GM19240 (cell line): ENCODE results near the gene HTRA2.
"Not testable (repeated sequence)": the region's sequence is repeated elsewhere in the genome, so short reads cannot be mapped to it uniquely, and the experiment has no call there.

ENCODE experiments used
- DNase-seq: peaks from one replicate; pipeline ENCODE4 v3.0.0; 2011; ENCODE audit warnings: low spot score; ENCODE audit not compliant: insufficient read length

HTRA2 gene

DNA sequence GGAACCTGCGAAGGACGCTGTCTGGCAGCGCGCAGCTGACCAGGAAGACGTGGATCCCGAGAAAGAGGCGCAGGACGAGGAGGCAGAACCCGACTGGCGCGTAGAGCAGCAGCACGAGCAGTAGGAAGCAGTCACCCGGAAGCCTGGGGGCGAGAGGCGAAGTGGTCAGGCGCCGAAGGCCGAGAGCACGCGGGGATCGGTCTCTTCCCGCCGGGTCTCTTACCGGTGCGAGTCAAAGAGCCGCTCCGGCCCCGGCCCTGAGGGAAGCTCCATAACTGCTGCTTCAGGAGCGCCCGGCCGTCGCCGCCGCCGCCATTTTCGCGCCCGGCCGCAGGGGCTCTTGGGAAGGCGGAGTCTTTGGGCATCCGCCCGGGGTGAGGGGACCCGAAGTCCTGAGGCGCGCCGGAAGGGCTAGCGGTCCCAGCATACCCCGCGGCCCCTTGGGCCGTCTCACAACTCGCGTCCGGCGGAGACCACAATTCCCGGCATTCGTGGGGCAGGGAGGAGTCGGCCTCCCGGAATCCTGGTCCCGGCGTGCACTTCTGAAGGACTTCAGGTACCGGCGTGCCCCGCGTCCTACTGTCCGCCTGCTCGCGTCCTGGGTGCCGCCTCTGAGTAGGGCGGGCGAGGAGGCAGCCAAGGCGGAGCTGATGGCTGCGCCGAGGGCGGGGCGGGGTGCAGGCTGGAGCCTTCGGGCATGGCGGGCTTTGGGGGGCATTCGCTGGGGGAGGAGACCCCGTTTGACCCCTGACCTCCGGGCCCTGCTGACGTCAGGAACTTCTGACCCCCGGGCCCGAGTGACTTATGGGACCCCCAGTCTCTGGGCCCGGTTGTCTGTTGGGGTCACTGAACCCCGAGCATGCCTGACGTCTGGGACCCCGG lies at the start of gene HTRA2, which contains the start of gene AUP1:
Gene HTRA2 (plus strand): TSS at position 577 of the 882 bp plus-strand sequence. CDS start 74 bp downstream, at position 651.
Gene AUP1 (minus strand): TSS at position 350 of the 882 bp plus-strand sequence. CDS start 77 bp downstream, at position 273.
- peak; percentile 96 for DNase-seq

DNA sequence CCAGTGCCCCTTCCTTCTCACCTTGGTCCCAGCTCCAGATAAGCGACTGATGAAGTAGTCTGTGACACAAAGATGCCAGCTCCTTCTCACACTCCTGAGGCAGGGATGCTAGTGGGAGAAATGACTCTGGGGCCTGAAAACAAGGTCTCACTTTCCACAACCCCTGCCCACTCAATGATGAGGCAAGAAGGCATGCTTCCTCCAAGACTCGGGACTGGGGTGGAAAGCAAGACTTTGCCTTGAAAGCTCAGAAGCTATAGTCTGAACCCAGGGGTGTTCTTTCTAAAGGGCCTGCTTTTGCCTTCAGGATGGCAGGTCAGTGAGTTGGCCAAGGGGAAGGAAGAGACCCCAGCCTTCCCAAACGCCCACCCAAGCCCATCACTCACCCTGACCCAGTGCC lies 48.3 kb upstream of the HTRA2 start:
- no peak for DNase-seq

DNA sequence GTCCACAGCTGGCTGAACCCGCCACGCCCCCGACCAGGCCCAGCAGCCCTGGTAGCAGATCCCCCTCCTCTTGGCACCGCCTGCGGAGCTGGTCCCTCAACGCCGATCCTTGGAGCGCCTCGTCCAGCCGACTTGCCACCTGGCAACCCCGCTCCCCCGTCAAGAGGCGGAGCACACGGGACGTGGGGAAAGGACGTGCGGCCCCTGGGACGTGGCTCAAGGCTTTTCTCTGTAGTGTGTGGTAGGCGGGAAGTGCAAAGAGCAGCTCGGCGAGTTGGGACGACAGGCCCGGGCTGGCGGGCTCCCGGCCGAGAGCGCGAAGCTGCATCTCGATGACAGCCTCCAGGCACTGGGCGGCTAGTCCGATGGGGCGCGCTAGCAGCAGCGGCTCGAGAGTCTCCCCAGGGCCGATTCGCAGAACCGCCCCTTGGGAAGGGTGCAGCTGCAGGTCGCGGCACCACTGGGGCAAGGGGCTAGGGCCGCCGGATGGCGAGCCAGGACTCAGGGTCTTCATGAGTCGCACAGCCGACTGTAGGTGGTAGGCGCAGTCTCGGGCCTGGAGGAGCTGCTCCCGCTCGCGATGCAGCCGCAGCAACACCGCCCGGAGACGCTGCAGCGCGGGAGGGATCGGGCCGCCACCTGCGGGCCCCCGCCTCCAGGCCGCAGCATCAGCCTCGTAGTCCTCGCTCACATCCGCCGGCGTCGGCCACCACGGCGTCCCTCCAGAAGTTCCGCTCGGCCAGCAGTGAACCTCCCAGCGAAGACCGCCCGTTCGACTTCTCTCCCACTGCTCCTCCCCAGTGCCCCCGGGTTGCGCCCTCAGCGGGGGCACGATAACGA lies 47.6 kb upstream of the HTRA2 start:
- DNase-seq: no peak

- DNase-seq: peak; percentile 89
Measured at GRCh38 chr2:74482801-74483674, 46.7 kb upstream of the HTRA2 start, which contains the start of the genes CCDC142 and TTC31. CCDC142 (minus strand) TSS chr2:74482998; CDS start chr2:74482837, 161 bp downstream. TTC31 (plus strand) TSS chr2:74483081; CDS start chr2:74483096, 15 bp downstream.

DNA sequence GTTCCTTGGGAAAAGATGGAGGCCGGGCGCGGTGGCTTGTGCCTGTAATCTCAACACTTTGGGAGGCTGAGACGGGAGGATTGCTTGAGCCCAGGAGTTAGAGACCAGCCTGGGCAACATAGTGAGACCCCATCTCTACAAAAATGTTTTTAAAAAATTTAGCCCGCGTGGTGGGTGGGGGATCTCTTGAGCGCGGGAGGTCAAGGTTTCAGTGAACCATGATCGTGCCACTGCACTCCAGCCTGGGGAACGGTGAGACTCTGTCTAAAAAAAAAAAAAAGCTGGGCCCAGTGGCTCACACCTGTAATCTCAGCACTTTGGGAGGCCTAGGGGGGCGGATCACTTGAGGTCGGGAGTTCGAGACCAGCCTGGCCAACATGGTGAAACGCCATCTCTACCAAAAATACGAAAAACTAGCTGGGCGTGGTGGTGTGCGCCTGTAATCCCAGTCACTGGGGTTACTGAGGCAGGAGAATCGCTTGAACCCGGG lies 46.0 kb upstream of the HTRA2 start:
- DNase-seq: not testable (repeated sequence)

- DNase-seq: no peak
Measured at GRCh38 chr2:74486141-74486540, 43.6 kb upstream of the HTRA2 start.

DNA sequence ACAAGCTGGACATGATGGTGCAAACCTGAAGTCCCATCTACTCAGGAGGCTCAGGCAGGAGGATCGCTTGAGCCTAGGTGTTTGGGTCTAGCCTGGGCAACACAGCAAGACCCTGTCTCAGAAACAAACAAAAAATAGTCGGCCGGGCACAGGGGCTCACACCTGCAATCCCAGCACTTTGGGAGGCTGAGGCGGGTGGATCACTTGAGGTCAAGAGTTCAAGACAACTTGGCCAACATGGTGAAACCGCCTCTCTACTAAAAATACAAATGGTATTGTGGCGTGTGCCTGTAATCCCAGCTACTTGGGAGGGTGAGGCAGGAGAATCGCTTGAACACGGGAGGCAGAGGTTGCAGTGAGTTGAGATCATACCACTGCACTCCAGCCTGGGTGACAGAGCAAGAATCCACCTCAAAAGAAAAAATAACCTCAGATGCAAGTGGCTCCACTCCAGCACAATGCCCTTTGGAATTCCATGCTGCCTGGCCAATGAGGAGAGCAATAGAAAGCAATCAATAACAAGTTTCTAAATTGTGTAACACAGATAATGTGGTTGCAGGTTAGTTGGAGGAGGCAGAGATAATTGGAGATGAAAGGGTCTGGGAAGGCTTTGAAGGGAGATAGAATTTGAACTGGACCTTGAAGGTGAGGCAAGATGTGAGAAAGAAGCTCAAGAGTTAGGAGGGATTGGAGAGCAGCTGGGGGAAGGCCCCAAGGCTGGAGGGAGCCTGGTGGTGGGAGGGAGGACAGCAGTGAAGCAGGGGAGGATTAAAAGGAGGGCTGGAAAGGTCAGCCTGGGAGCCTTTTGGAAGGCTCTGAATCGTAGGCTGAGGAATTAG lies 40.9 kb upstream of the HTRA2 start:
- DNase-seq: no peak

GRCh38 chr2:74489906-74490305 lies 39.8 kb upstream of the HTRA2 start:
- no peak for DNase-seq

- DNase-seq: no peak
Measured at GRCh38 chr2:74491648-74492544, 37.8 kb upstream of the HTRA2 start.

- no peak for DNase-seq
Measured at GRCh38 chr2:74493546-74493945, 36.2 kb upstream of the HTRA2 start.

- no peak for DNase-seq
Measured at GRCh38 chr2:74495440-74495839, 34.3 kb upstream of the HTRA2 start.

DNA sequence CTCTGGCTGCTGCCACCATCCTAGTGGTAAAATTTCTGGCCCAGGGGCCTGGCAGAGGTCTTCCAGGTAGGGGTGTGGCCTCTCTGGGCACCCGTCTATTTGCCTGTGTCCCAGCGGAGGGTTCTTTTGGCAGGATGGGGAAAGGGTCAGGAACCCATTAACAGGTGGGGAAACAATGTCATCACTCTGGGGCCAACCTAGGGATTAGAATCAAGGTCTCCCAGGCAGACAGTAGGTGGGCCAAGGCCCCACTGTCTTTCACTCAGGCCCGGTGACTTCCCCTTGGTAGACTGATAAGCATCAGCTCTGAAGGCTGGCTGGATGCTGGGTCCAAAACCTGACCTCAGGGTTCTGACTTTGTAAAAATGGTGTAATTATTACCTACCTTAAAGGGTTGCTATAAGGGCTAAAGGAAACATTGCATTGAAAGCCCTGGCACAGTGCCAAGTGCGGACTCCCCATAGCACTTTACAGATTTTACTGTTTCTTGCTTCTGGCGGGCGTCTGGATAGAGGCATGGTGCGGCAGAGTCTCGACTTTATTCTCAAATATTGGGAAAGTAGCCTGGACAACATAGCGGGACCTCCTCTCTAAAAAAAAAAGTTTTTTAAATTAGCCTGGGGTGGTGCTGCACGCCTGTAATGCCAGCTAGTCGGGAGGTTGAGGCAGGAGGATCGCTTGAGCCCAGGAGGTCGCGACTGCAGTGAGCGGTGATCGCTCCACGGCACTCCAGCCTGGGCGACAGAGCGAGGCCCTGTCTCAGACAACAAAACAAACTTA lies 32.5 kb upstream of the HTRA2 start:
- no peak for DNase-seq

DNA sequence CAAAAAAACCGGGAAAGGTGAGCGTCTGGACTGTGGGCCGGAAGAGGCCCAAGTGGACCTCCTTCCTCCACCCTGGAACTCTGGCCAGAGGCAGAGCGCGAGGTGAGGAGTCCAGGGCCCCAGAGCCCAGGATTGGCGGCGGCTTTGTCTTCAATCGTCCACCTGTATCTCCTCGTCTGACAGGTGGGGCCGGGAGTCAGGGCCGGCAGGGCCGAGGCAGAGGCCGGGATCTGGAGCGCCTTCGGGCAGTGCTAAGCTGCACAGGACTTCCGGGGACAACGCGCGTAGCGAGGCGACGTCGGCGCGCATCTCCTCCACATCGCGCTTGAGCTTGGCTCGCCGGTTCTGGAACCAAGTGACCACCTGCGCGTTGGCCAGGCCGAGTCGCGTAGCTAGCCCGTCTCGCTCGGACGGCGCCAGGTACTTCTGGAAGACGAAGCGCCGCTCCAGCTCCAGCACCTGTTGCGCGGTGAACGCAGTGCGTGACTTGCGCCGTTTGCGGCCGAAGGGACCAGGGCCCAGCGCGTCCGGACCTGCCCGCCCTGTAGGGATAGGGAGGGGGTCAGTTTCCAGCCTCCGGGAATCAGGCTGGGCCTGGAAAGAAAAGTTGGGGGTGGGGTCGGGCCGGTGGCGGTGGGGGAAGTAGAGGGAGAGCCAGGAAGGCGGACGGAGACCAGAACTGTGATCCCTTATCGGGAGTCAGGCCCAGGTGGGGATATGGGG lies 31.8 kb upstream of the HTRA2 start:
- no peak for DNase-seq

- DNase-seq: no peak
Measured at GRCh38 chr2:74498500-74499266, 31.1 kb upstream of the HTRA2 start.

DNA sequence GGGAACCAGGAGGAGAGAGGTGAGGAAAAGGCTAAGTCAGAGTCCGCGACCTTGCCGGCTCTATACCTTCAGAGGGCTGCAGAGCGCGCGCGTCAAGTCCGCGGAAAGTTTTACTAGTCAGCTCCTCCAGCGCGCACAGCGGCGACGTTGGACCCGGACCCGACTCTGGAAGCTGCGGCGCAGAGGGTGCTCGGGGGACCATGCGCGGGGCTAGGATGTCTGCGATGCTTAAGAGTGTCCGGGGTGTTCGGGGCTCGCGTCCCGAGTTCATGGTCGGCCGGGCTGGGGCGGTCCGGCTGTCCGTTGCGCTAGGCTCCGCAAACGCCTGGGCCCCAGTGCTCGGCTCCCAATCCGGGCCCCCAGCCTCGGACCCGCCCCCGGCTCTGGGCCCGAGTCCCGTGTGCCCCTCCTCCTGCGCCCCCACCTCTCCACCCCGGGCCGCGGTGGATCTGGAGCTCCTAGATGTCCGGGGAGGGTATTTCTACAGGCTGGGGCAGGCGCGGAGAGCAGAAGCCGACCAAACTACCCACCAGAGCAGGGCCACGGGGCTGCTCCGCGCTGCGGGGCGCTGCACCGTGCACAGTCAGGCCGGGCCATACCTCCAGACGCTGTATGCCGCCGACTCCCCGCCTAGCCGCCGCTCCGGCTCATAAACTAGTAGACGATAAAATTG lies 30.3 kb upstream of the HTRA2 start, which contains the start of gene LBX2:
Gene LBX2 (minus strand): TSS at position 337 of the 673 bp plus-strand sequence. CDS start 66 bp downstream, at position 271.
- DNase-seq: no peak
